Epithelial cell of esophagus (primary cell): ENCODE measurements around the gene CEACAM1.

Source experiments
- DNase-seq: peaks from one replicate; pipeline ENCODE4 v3.0.0; 2010; ENCODE audit warnings: low read depth
- H3K4me3 ChIP-seq: 2 replicates; pipeline ENCODE4 v1.5.1; 2011; ENCODE audit warnings: mild to moderate bottlenecking, low read length, control low read depth
- CTCF ChIP-seq: IDR thresholded peaks from 2 replicates; pipeline ENCODE4 v1.5.1; 2011; ENCODE audit warnings: low read depth, mild to moderate bottlenecking, low read length, control low read depth, inconsistent platforms; ENCODE audit not compliant: insufficient read depth; ENCODE audit errors: missing control alignments

Gene CEACAM1

GRCh38 chr19:42528354-42529247 lies at the start of gene CEACAM1:
TSS of gene CEACAM1 (minus strand) at chr19:42528481. CDS start at chr19:42528374, 107 bp downstream.
- no peak for TF ChIP-seq CTCF
- peak; percentile 79 for DNase-seq
- H3K4me3 ChIP-seq: peak within 1 kb of the TSS; percentile 20

GRCh38 chr19:42577016-42577415 lies 48.7 kb upstream of the CEACAM1 start:
- no peak overlapping the region for H3K4me3 ChIP-seq
- no peak for TF ChIP-seq CTCF
- no peak for DNase-seq

GRCh38 chr19:42576241-42576640 lies 48.0 kb upstream of the CEACAM1 start:
- no peak for TF ChIP-seq CTCF
- H3K4me3 ChIP-seq: no peak overlapping the region
- no peak for DNase-seq

GRCh38 chr19:42573642-42574041 lies 45.4 kb upstream of the CEACAM1 start:
- no peak for TF ChIP-seq CTCF
- no peak overlapping the region for H3K4me3 ChIP-seq
- no peak for DNase-seq

GRCh38 chr19:42571116-42571515 lies 42.8 kb upstream of the CEACAM1 start:
- no peak for TF ChIP-seq CTCF
- DNase-seq: no peak
- H3K4me3 ChIP-seq: no peak overlapping the region

- no peak for TF ChIP-seq CTCF
- no peak overlapping the region for H3K4me3 ChIP-seq
- no peak for DNase-seq
Measured at GRCh38 chr19:42569193-42569592, 40.9 kb upstream of the CEACAM1 start.

GRCh38 chr19:42568006-42568405 lies 39.7 kb upstream of the CEACAM1 start:
- DNase-seq: no peak
- H3K4me3 ChIP-seq: no peak overlapping the region
- no peak for TF ChIP-seq CTCF
